ENCODE results near the gene POLE. TPM values are rescaled to one million over a fixed set of nuclear protein-coding genes. Genes with fewer than 3 reads are reported as not detected.

The POLE gene
- total RNA-seq, 3 donors from 2014 or later (not counting 1 experiment from before 2014, with no cell fraction given): 58.7 to 66.0 (median 65.0) TPM

- H3K9me3 ChIP-seq (ENCODE audit: control insufficient read depth, insufficient read depth, low read length): no peaks in the 10 kb centered on the region
- intact Hi-C loops (cut with micrococcal nuclease): no loop called here
- no peak overlapping the region for H3K4me3 ChIP-seq (ENCODE audit: low read length)
- DNase-seq (no peak), ATAC-seq (no peak)
- Mint-ChIP-seq H3K4me3 (no peak overlapping the region), H3K27ac (no peak overlapping the region), H3K36me3 (no peaks in the 10 kb centered on the region), H3K4me1 (peaks cover 0 to 15% of the 10 kb centered on the region in 2 donors), H3K9me3 (no peaks in the 10 kb centered on the region), H3K27me3 (ENCODE audit: low read depth in 2 of 2) (no peaks in the 10 kb centered on the region)
- H3K27me3 ChIP-seq (ENCODE audit: control insufficient read depth, insufficient read depth, low read length): no peaks in the 10 kb centered on the region
- H3K27ac ChIP-seq (ENCODE audit: low read length): no peak overlapping the region
- no peaks in the 10 kb centered on the region for H3K4me1 ChIP-seq (ENCODE audit: control insufficient read depth, insufficient read depth, low read length)
- TF ChIP-seq, protein P1, sequence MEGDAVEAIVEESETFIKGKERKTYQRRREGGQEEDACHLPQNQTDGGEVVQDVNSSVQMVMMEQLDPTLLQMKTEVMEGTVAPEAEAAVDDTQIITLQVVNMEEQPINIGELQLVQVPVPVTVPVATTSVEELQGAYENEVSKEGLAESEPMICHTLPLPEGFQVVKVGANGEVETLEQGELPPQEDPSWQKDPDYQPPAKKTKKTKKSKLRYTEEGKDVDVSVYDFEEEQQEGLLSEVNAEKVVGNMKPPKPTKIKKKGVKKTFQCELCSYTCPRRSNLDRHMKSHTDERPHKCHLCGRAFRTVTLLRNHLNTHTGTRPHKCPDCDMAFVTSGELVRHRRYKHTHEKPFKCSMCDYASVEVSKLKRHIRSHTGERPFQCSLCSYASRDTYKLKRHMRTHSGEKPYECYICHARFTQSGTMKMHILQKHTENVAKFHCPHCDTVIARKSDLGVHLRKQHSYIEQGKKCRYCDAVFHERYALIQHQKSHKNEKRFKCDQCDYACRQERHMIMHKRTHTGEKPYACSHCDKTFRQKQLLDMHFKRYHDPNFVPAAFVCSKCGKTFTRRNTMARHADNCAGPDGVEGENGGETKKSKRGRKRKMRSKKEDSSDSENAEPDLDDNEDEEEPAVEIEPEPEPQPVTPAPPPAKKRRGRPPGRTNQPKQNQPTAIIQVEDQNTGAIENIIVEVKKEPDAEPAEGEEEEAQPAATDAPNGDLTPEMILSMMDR (IDR thresholded peaks at IDR 0.05): no peak
- peaks cover 45% of the 10 kb centered on the region for H3K36me3 ChIP-seq (ENCODE audit: control insufficient read depth, insufficient read depth, low read length)
- WGBS (ENCODE audit: insufficient coverage): 94% methylated on average over 9 of the region's 9 CpGs
These were observed 9.7 kb downstream of the POLE start for GRCh38 chr12:132677492-132677891.

GRCh38 chr12:132675757-132676432 lies 11.2 kb downstream of the POLE start:
- intact Hi-C loops (cut with micrococcal nuclease): no loop called here
- peaks cover 6 to 16% of the 10 kb centered on the region in 2 donors for H3K4me1 Mint-ChIP-seq
- Histone ChIP-seq H3K27ac (ENCODE audit: low read length) (no peak overlapping the region), H3K36me3 (ENCODE audit: control insufficient read depth, insufficient read depth, low read length) (peaks cover 47% of the 10 kb centered on the region), H3K9me3 (ENCODE audit: control insufficient read depth, insufficient read depth, low read length) (no peaks in the 10 kb centered on the region), H3K4me3 (ENCODE audit: low read length) (no peak overlapping the region), H3K27me3 (ENCODE audit: control insufficient read depth, insufficient read depth, low read length) (no peaks in the 10 kb centered on the region), H3K4me1 (ENCODE audit: control insufficient read depth, insufficient read depth, low read length) (no peaks in the 10 kb centered on the region)
- no peaks in the 10 kb centered on the region for H3K9me3 Mint-ChIP-seq
- no peak overlapping the region for H3K4me3 Mint-ChIP-seq
- no peak overlapping the region for H3K27ac Mint-ChIP-seq
- no peaks in the 10 kb centered on the region for H3K27me3 Mint-ChIP-seq (ENCODE audit: low read depth in 2 of 2)
- no peak for ATAC-seq
- DNase-seq: no peak
- no peaks in the 10 kb centered on the region for H3K36me3 Mint-ChIP-seq
- TF ChIP-seq, protein P1 (IDR thresholded peaks at IDR 0.05): no peak
- WGBS (ENCODE audit: insufficient coverage): 92% methylated on average over 14 of the region's 14 CpGs

- H3K4me3 Mint-ChIP-seq: no peak overlapping the region
- ATAC-seq (no peak), DNase-seq (no peak)
- H3K36me3 ChIP-seq (ENCODE audit: control insufficient read depth, insufficient read depth, low read length): peaks cover 51% of the 10 kb centered on the region
- no peaks in the 10 kb centered on the region for H3K27me3 ChIP-seq (ENCODE audit: control insufficient read depth, insufficient read depth, low read length)
- TF ChIP-seq, protein P1 (IDR thresholded peaks at IDR 0.05): no peak
- no peak overlapping the region for H3K27ac ChIP-seq (ENCODE audit: low read length)
- WGBS (ENCODE audit: insufficient coverage): 97% methylated on average over 5 of the region's 5 CpGs
- no peaks in the 10 kb centered on the region for H3K9me3 Mint-ChIP-seq
- intact Hi-C loops (cut with micrococcal nuclease): no loop called here
- no peaks in the 10 kb centered on the region for H3K27me3 Mint-ChIP-seq (ENCODE audit: low read depth in 2 of 2)
- no peaks in the 10 kb centered on the region for H3K9me3 ChIP-seq (ENCODE audit: control insufficient read depth, insufficient read depth, low read length)
- no peak overlapping the region for H3K27ac Mint-ChIP-seq
- no peaks in the 10 kb centered on the region for H3K36me3 Mint-ChIP-seq
- peaks cover 6 to 11% of the 10 kb centered on the region in 2 donors for H3K4me1 Mint-ChIP-seq
- no peak overlapping the region for H3K4me3 ChIP-seq (ENCODE audit: low read length)
- no peaks in the 10 kb centered on the region for H3K4me1 ChIP-seq (ENCODE audit: control insufficient read depth, insufficient read depth, low read length)
These were observed 12.6 kb downstream of the POLE start for GRCh38 chr12:132674561-132674960.
